ENCODE results near the gene CADPS. TPM values are rescaled to one million over a fixed set of nuclear protein-coding genes. Genes with fewer than 3 reads are reported as not detected.

CADPS gene
- total RNA-seq, 1 experiment from 2014 or later: not detected

DNA sequence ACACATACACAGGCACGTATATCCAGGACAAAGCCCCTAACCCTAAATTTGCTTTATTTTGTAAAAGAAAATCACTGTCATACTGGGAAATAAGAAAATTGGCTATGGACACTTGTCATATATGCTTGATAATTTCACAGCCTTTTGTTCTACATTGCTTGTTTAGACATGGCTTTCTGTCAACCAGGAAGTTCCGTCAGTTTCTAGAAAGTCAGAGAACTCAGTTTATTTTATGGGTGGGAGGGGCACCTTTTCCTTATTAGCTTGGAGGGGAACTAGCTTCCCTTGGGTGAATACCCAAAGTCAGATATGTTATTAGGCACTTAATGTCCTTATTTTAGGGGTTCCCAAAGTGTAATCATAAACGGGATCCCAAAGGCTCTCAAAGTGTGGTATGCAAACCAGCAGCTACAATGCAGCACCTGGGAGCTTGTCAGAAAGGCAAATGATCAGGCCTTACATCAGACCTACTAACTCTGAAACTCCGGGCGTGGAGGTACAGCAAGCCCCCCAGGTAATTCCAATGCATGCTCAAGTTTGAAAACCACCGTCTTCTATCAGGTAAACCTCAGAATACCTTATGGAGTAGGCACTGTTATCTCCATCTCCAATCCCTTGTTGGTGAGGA is 50.1 kb downstream of the CADPS start:
- intact Hi-C loops (cut with micrococcal nuclease; ENCODE audit: unreplicated experiment) (no loop called here), in situ Hi-C loops (cut with HindIII; ENCODE audit: low pct_unique_long_range_greater_than_20kb, low sequenced_read_pairs) (no loop called here)
- ChIA-PET POLR2A (no interaction called here), CTCF (no interaction called here)
- H3K9me3 ChIP-seq (ENCODE audit: control insufficient read depth, insufficient read depth, low read depth, low read length): no peaks in the 10 kb centered on the region
- TF ChIP-seq TCF7L2 (IDR thresholded peaks at IDR 0.05; ENCODE audit: low read depth, low read length) (no peak), CTCF (IDR thresholded peaks at IDR 0.05) (no peak), SIN3A (IDR thresholded peaks at IDR 0.05; ENCODE audit: borderline replicate concordance, insufficient read depth, low read depth, low read length) (no peak), POLR2AphosphoS5 (IDR thresholded peaks at IDR 0.05; ENCODE audit: low read depth, low read length) (no peak)
- TF ChIP-seq, protein P1, sequence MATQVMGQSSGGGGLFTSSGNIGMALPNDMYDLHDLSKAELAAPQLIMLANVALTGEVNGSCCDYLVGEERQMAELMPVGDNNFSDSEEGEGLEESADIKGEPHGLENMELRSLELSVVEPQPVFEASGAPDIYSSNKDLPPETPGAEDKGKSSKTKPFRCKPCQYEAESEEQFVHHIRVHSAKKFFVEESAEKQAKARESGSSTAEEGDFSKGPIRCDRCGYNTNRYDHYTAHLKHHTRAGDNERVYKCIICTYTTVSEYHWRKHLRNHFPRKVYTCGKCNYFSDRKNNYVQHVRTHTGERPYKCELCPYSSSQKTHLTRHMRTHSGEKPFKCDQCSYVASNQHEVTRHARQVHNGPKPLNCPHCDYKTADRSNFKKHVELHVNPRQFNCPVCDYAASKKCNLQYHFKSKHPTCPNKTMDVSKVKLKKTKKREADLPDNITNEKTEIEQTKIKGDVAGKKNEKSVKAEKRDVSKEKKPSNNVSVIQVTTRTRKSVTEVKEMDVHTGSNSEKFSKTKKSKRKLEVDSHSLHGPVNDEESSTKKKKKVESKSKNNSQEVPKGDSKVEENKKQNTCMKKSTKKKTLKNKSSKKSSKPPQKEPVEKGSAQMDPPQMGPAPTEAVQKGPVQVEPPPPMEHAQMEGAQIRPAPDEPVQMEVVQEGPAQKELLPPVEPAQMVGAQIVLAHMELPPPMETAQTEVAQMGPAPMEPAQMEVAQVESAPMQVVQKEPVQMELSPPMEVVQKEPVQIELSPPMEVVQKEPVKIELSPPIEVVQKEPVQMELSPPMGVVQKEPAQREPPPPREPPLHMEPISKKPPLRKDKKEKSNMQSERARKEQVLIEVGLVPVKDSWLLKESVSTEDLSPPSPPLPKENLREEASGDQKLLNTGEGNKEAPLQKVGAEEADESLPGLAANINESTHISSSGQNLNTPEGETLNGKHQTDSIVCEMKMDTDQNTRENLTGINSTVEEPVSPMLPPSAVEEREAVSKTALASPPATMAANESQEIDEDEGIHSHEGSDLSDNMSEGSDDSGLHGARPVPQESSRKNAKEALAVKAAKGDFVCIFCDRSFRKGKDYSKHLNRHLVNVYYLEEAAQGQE (IDR thresholded peaks at IDR 0.05; ENCODE audit: insufficient read depth in 1 of 2, low read depth in 2 of 2, low read length in 1 of 2): no peak
- H3K4me1 ChIP-seq (ENCODE audit: control insufficient read depth, insufficient read depth, low read length): no peaks in the 10 kb centered on the region
- H3K36me3 ChIP-seq (ENCODE audit: control insufficient read depth, insufficient read depth, low read length): no peaks in the 10 kb centered on the region
- H3K27me3 ChIP-seq (ENCODE audit: control insufficient read depth, insufficient read depth, low read length): no peaks in the 10 kb centered on the region
- DNase-seq (ENCODE audit: low read depth, low spot score): no peak
- BruUV-seq (replicated peaks): no TSS peak
- no peak overlapping the region for H3K27ac ChIP-seq (ENCODE audit: low read length)
- H3K4me3 ChIP-seq (ENCODE audit: low read depth in 2 of 2, low read length in 2 of 2): no peak overlapping the region
- no peak for ATAC-seq

DNA sequence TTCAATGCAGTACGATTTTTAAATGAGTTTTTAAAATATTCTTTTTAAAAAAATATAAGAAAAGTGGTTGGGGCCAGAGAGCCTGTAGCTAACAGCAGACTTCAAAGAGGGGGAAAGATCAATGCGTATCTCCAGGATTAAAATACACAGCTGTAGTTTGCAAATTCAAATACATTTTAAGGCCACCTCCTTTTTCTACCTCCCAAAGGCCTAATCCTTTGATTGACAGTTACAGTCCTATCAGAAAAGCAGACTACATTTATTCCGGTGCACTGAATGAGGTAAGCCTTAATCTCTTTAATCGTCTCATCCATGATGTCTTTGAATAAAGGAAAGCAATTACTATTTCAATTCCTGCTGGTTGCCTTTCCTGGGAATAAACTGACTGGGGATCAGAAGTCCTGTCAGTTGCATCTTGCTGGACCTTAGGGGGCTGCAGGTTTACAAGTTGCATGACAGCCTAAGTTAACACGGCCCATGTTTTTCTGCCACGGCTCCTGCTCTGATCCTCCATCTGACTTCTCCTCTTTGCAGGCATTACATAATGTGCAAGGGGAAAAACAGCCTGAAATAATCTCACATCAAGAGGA is 51.7 kb downstream of the CADPS start:
- Histone ChIP-seq H3K4me3 (ENCODE audit: low read depth in 2 of 2, low read length in 2 of 2) (no peak overlapping the region), H3K27me3 (ENCODE audit: control insufficient read depth, insufficient read depth, low read length) (no peaks in the 10 kb centered on the region), H3K27ac (ENCODE audit: low read length) (no peak overlapping the region), H3K36me3 (ENCODE audit: control insufficient read depth, insufficient read depth, low read length) (no peaks in the 10 kb centered on the region), H3K9me3 (ENCODE audit: control insufficient read depth, insufficient read depth, low read depth, low read length) (no peaks in the 10 kb centered on the region), H3K4me1 (ENCODE audit: control insufficient read depth, insufficient read depth, low read length) (no peaks in the 10 kb centered on the region)
- intact Hi-C loops (cut with micrococcal nuclease; ENCODE audit: unreplicated experiment): no loop called here
- ChIA-PET POLR2A (no interaction called here), CTCF (no interaction called here)
- no TSS peak for BruUV-seq (replicated peaks)
- ATAC-seq: no peak
- TF ChIP-seq SIN3A (IDR thresholded peaks at IDR 0.05; ENCODE audit: borderline replicate concordance, insufficient read depth, low read depth, low read length) (no peak), CTCF (IDR thresholded peaks at IDR 0.05) (no peak), TCF7L2 (IDR thresholded peaks at IDR 0.05; ENCODE audit: low read depth, low read length) (no peak), POLR2AphosphoS5 (IDR thresholded peaks at IDR 0.05; ENCODE audit: low read depth, low read length) (no peak)
- TF ChIP-seq, protein P1 (IDR thresholded peaks at IDR 0.05; ENCODE audit: insufficient read depth in 1 of 2, low read depth in 2 of 2, low read length in 1 of 2): no peak
- DNase-seq (ENCODE audit: low read depth, low spot score): no peak
- in situ Hi-C loops (cut with HindIII; ENCODE audit: low pct_unique_long_range_greater_than_20kb, low sequenced_read_pairs): no loop called here
